C4-2B (cell line): Measurements from ENCODE around the gene ABRAXAS1.

Source experiments
- ZFX ChIP-seq: fragments of 450-650 bp; IDR thresholded peaks from 2 replicates; pipeline ENCODE4 v1.6.1; 2017
- TF ChIP-seq, protein P1 (sequence below): fragments of 450-650 bp; conservative IDR thresholded peaks from 2 replicates; pipeline ENCODE4 v1.5.1; 2017; ENCODE audit warnings: mild to moderate bottlenecking

DNA sequence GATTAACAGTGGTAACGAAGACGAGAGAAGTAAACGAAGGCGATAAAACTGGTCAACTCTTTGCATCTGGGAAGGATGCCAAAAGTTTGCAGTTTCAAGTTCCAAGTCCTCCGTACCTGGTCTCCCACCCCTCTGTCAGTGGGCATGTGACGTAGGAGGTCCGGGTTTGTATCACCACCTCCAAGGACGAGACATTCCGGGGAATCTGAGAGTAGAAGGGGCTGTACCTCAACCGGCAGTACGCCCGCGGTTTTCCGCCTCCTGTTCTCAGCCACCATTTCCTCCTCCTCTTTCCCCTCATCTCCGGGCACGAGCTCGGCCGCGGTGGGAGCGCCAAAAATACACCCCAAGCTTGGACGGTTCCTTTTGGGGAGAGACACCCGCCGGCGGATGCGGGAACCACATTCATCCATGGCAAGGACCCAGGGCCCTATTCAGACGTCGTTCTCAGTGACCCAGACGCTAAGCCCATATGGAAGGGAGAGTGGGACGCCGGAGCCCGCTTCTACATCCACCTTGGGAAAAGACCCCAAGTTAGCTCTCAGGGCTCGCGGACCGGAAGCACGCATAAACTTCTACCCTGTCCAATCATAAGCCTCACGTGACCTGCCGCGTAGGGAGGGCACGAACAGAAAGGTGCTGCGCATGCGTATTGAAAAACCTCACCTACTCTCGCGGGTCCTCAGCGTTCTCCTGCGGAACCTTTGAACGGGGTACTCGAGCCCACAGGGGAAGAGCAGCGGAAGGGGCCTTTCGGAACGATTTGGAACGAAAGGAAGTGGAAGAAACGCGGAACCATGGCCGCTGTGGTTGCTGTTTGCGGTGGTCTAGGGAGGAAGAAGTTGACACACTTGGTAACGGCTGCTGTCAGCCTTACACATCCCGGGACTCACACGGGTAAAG, 29.4 kb downstream of the ABRAXAS1 start, which contains the start of the genes HELQ and MRPS18C:
- TF ChIP-seq, protein P1, sequence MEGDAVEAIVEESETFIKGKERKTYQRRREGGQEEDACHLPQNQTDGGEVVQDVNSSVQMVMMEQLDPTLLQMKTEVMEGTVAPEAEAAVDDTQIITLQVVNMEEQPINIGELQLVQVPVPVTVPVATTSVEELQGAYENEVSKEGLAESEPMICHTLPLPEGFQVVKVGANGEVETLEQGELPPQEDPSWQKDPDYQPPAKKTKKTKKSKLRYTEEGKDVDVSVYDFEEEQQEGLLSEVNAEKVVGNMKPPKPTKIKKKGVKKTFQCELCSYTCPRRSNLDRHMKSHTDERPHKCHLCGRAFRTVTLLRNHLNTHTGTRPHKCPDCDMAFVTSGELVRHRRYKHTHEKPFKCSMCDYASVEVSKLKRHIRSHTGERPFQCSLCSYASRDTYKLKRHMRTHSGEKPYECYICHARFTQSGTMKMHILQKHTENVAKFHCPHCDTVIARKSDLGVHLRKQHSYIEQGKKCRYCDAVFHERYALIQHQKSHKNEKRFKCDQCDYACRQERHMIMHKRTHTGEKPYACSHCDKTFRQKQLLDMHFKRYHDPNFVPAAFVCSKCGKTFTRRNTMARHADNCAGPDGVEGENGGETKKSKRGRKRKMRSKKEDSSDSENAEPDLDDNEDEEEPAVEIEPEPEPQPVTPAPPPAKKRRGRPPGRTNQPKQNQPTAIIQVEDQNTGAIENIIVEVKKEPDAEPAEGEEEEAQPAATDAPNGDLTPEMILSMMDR = no peak; the same call in 1 of the 2 replicates
- no peak for TF ChIP-seq ZFX
